NB4 (cell line): ENCODE measurements around the gene DDX4.
"Not testable (repeated sequence)": the region's sequence is repeated elsewhere in the genome, so short reads cannot be mapped to it uniquely, and the experiment has no call there.

Experiments
- POLR2A ChIP-seq: IDR thresholded peaks from 2 replicates; pipeline ENCODE4 v1.6.1; 2011; ENCODE audit warnings: mild to moderate bottlenecking; ENCODE audit not compliant: insufficient read length; ENCODE audit errors: extremely low read depth
- TF ChIP-seq, protein P1 (sequence below): IDR thresholded peaks from one replicate; pipeline ENCODE4 v1.5.1; 2012; ENCODE audit warnings: low read depth, low read length
- TF ChIP-seq, protein P2 (sequence below): IDR thresholded peaks from 2 replicates; pipeline ENCODE4 v1.6.1; 2011; ENCODE audit warnings: low read depth, low read length

DNA sequence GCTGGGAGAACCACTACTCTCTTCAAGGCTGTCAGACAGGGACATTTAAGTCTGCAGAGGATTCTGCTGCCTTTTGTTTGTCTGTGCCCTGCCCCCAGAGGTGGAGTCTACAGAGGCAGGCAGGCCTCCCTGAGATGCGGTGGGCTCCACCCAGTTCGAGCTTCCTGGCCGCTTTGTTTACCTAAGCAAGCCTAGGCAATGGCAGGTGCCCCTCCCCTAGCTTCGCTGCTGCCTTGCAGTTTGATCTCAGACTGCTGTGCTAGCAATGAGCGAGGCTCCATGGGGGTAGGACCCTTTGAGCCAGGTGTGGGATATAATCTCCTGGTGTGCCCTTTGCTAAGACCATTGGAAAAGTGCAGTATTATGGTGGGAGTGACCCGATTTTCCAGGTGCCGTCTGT is 71.0 kb downstream of the DDX4 start:
- TF ChIP-seq, protein P1, sequence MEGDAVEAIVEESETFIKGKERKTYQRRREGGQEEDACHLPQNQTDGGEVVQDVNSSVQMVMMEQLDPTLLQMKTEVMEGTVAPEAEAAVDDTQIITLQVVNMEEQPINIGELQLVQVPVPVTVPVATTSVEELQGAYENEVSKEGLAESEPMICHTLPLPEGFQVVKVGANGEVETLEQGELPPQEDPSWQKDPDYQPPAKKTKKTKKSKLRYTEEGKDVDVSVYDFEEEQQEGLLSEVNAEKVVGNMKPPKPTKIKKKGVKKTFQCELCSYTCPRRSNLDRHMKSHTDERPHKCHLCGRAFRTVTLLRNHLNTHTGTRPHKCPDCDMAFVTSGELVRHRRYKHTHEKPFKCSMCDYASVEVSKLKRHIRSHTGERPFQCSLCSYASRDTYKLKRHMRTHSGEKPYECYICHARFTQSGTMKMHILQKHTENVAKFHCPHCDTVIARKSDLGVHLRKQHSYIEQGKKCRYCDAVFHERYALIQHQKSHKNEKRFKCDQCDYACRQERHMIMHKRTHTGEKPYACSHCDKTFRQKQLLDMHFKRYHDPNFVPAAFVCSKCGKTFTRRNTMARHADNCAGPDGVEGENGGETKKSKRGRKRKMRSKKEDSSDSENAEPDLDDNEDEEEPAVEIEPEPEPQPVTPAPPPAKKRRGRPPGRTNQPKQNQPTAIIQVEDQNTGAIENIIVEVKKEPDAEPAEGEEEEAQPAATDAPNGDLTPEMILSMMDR, result not testable (repeated sequence)
- not testable (repeated sequence) for TF ChIP-seq POLR2A
- TF ChIP-seq, protein P2, sequence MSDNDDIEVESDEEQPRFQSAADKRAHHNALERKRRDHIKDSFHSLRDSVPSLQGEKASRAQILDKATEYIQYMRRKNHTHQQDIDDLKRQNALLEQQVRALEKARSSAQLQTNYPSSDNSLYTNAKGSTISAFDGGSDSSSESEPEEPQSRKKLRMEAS, result not testable (repeated sequence)
